Progenitor cell of endocrine pancreas (in vitro differentiated cells): ENCODE results near the gene SLC27A2. TPM values are rescaled to one million over a fixed set of nuclear protein-coding genes. Genes with fewer than 3 reads are reported as not detected.
A peak's percentile ranks its signal among the peaks of the same experiment; 100 is the strongest.

Experiments used
- DNase-seq: peaks from one replicate; pipeline ENCODE4 v3.0.0; 2021; ENCODE audit warnings: low spot score; ENCODE audit not compliant: unreplicated experiment
- H3K27ac Mint-ChIP-seq: 2 replicates; pipeline ENCODE4 v1.8.0; 2021; ENCODE audit warnings: mild to moderate bottlenecking, moderate library complexity, mixed read lengths
- H3K27me3 Mint-ChIP-seq: 2 replicates; pipeline ENCODE4 v1.8.0; 2021; ENCODE audit warnings: mixed read lengths
- H3K36me3 Mint-ChIP-seq: 2 replicates; pipeline ENCODE4 v1.8.0; 2022; ENCODE audit warnings: mixed read lengths; ENCODE audit not compliant: insufficient read depth
- H3K4me1 Mint-ChIP-seq: 2 replicates; pipeline ENCODE4 v1.8.0; 2021; ENCODE audit warnings: low read depth, mixed read lengths
- H3K4me3 Mint-ChIP-seq: 2 replicates; pipeline ENCODE4 v1.8.0; 2021; ENCODE audit warnings: low read depth, mild to moderate bottlenecking, moderate library complexity, mixed read lengths
- H3K9me3 Mint-ChIP-seq: 2 replicates; pipeline ENCODE4 v1.8.0; 2021; ENCODE audit warnings: low read depth, mixed read lengths
- CTCF ChIP-seq: fragments of 200-600 bp; sonication (generic); IDR thresholded peaks from one replicate; pipeline ENCODE4 v1.5.0; 2021; ENCODE audit warnings: antibody characterized with exemption, mild to moderate bottlenecking; ENCODE audit not compliant: unreplicated experiment
- total RNA-seq: library from RNA; stranded (reverse); gene quantifications from 2 replicates; pipeline ENCODE4 v1.2.1, GENCODE V29; 2021

Gene SLC27A2
- total RNA-seq, 1 donor from 2014 or later = 10.6 TPM

DNA sequence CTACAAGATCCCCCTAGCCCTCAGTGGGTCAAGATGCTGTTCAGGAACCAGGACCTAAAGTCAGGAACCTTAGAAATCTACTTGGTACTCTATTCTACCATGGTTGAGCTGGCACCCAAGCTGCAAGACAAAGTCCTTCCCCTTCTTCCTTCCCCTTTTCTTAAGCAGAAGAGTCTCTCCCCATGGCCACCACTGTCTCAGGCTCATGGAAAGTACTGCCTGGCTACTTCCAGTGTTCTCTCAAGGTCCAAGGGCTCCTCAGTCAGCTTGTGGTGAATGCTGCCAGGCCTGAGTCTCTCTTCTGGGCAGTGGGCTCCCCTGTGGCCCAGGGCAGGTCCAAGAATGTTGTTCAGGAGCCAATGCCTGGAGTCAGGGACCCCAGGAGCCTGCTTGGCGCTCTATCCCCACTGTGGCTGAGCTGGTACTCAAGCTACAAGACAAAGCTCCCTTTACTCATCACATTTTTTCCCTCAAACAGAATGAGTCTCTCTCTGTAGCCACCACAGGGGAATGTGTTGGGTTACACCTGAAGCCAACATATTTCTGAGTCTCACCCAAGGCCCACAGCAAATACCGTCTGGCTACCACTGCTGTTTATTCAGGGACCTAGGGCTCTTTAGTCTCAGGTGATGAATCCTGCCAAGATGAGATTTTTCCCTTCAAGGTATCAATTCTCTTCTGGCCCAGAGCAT lies 18.1 kb upstream of the SLC27A2 start:
- H3K9me3 Mint-ChIP-seq = peaks cover 21% of the 10 kb centered on the region
- no peak overlapping the region for H3K4me3 Mint-ChIP-seq
- no peak overlapping the region for H3K27ac Mint-ChIP-seq
- H3K36me3 Mint-ChIP-seq = peaks cover 4% of the 10 kb centered on the region
- no peak for TF ChIP-seq CTCF
- H3K27me3 Mint-ChIP-seq = no peaks in the 10 kb centered on the region
- no peak for DNase-seq
- H3K4me1 Mint-ChIP-seq = peaks cover 8% of the 10 kb centered on the region

GRCh38 chr15:50164458-50164857 lies 17.5 kb upstream of the SLC27A2 start:
- Mint-ChIP-seq H3K4me1 (peaks cover 8% of the 10 kb centered on the region), H3K4me3 (no peak overlapping the region), H3K36me3 (peaks cover 1% of the 10 kb centered on the region), H3K27me3 (no peaks in the 10 kb centered on the region), H3K27ac (no peak overlapping the region), H3K9me3 (peaks cover 20% of the 10 kb centered on the region)
- TF ChIP-seq CTCF = no peak
- DNase-seq = no peak

DNA sequence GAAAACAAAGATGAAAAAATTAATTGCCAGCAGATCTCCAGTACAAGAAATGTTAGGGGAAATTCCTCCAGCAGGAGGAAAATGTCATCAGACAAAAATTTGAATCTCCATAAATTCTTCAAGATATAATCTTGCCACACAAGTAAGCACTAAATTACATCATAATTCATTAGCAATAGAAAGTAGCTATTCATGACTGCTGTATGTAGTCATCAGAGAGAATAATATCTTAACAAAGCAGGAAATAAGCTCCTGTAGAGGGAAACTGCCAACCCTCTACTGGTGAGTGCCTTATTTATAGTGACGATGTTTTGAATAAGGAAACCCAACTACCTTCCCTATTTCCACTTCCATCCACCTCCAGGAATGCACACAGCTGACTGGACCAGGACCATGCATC lies 15.8 kb upstream of the SLC27A2 start:
- H3K36me3 Mint-ChIP-seq = no peaks in the 10 kb centered on the region
- peaks cover 8% of the 10 kb centered on the region for H3K4me1 Mint-ChIP-seq
- no peaks in the 10 kb centered on the region for H3K27me3 Mint-ChIP-seq
- no peak overlapping the region for H3K27ac Mint-ChIP-seq
- no peak for DNase-seq
- peaks cover 26% of the 10 kb centered on the region for H3K9me3 Mint-ChIP-seq
- TF ChIP-seq CTCF = no peak
- no peak overlapping the region for H3K4me3 Mint-ChIP-seq

GRCh38 chr15:50167110-50167509 lies 14.9 kb upstream of the SLC27A2 start:
- TF ChIP-seq CTCF = no peak
- H3K9me3 Mint-ChIP-seq = peaks cover 34% of the 10 kb centered on the region
- H3K4me3 Mint-ChIP-seq = no peak overlapping the region
- no peaks in the 10 kb centered on the region for H3K27me3 Mint-ChIP-seq
- peaks cover 3% of the 10 kb centered on the region for H3K36me3 Mint-ChIP-seq
- no peak for DNase-seq
- H3K27ac Mint-ChIP-seq = no peak overlapping the region
- H3K4me1 Mint-ChIP-seq = peaks cover 8% of the 10 kb centered on the region

DNA sequence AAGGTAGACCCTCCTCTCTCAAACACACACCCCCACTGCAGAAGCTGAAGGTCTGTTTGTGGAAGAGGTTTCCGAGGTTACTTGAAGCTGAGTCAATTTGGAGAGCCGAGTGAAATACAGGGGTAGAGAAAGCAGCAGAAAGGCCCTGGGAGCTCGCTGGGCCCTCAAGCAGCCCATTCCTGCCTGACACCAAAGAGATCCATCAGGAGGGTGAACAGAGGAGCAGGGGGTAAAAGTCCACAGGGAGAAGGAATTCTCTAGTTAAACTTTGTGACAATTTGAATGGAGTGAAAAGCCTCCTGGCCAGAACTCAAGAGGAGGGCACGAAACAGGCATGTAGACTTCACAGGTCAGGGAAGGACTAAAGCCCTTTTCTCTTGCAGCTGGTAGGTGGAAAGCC lies 13.6 kb upstream of the SLC27A2 start:
- H3K27me3 Mint-ChIP-seq = no peaks in the 10 kb centered on the region
- H3K36me3 Mint-ChIP-seq = peaks cover 3% of the 10 kb centered on the region
- peaks cover 29% of the 10 kb centered on the region for H3K9me3 Mint-ChIP-seq
- no peak for TF ChIP-seq CTCF
- H3K4me1 Mint-ChIP-seq = peaks cover 8% of the 10 kb centered on the region
- peak overlapping the region; percentile 76 for H3K27ac Mint-ChIP-seq
- H3K4me3 Mint-ChIP-seq = no peak overlapping the region
- DNase-seq = no peak
